Neural cell (in vitro differentiated cells): ENCODE measurements around the gene CLEC3A. TPM values are rescaled to one million over a fixed set of nuclear protein-coding genes. Genes with fewer than 3 reads are reported as not detected.

Experiments used
- H2AFZ ChIP-seq: fragments of 200-600, 300-800 bp; sonication (generic), shearing (Covaris generic); 2 replicates; pipeline ENCODE4 v1.6.0; 2014; ENCODE audit warnings: low read depth, mild to moderate bottlenecking, antibody characterized with exemption, low read length, moderate library complexity
- H3F3A ChIP-seq: fragments of 200-600 bp; shearing (Covaris generic); 2 replicates; pipeline ENCODE4 v1.6.1; 2016; ENCODE audit warnings: mild to moderate bottlenecking, moderate library complexity, mixed read lengths, antibody characterized with exemption, low read length; ENCODE audit not compliant: insufficient read depth, poor library complexity, severe bottlenecking
- H3K27ac ChIP-seq: fragments of 200-600, 300-800 bp; sonication (generic), shearing (Covaris generic); 2 replicates; pipeline ENCODE4 v1.5.1; 2014; ENCODE audit warnings: mild to moderate bottlenecking, low read length, moderate library complexity
- H3K27me3 ChIP-seq: fragments of 300-800, 200-600 bp; sonication (generic), shearing (Covaris generic); 2 replicates; pipeline ENCODE4 v1.6.0; 2014; ENCODE audit warnings: mild to moderate bottlenecking, low read depth, low read length, moderate library complexity; ENCODE audit not compliant: insufficient read depth
- H3K36me3 ChIP-seq: fragments of 300-800, 200-600 bp; sonication (generic), shearing (Covaris generic); 2 replicates; pipeline ENCODE4 v1.5.1; 2014; ENCODE audit warnings: mild to moderate bottlenecking, antibody characterized with exemption, low read length, moderate library complexity; ENCODE audit not compliant: insufficient read depth
- H3K4me2 ChIP-seq: fragments of 300-800, 200-600 bp; sonication (generic), shearing (Covaris generic); 2 replicates; pipeline ENCODE4 v1.6.0; 2014; ENCODE audit warnings: mild to moderate bottlenecking, low read length
- H3K4me3 ChIP-seq: fragments of 300-800, 200-600 bp; sonication (generic), shearing (Covaris generic); 2 replicates; pipeline ENCODE4 v1.5.1; 2014; ENCODE audit warnings: mild to moderate bottlenecking, low read length, moderate library complexity
- H3K79me2 ChIP-seq: fragments of 200-600 bp; shearing (Covaris generic); replicated peaks from 2 replicates; pipeline ENCODE4 v1.6.0; 2014; ENCODE audit warnings: mild to moderate bottlenecking, low read length, moderate library complexity; ENCODE audit not compliant: insufficient read depth
- H3K9ac ChIP-seq: fragments of 300-800, 200-600 bp; sonication (generic), shearing (Covaris generic); 2 replicates; pipeline ENCODE4 v1.6.1; 2016; ENCODE audit warnings: mild to moderate bottlenecking, low read length, mixed read lengths
- H3K9me2 ChIP-seq: fragments of 200-600 bp; shearing (Covaris generic); 2 replicates; pipeline ENCODE4 v1.6.1; 2016; ENCODE audit warnings: mild to moderate bottlenecking, low read length, mixed read lengths; ENCODE audit not compliant: insufficient read depth
- H3K9me3 ChIP-seq: fragments of 200-600, 300-800 bp; sonication (generic), shearing (Covaris generic); 2 replicates; pipeline ENCODE4 v1.6.1; 2016; ENCODE audit warnings: mild to moderate bottlenecking, mixed run types, low read length, moderate library complexity, mixed read lengths
- H4K20me1 ChIP-seq: fragments of 200-600 bp; shearing (Covaris generic); 2 replicates; pipeline ENCODE4 v1.6.1; 2016; ENCODE audit warnings: mild to moderate bottlenecking, mixed run types; ENCODE audit not compliant: insufficient read depth
- EP300 ChIP-seq: fragments of 450-650 bp; conservative IDR thresholded peaks from 2 replicates; pipeline ENCODE4 v1.6.1; 2014; ENCODE audit warnings: antibody characterized with exemption, mild to moderate bottlenecking, moderate library complexity; ENCODE audit not compliant: poor library complexity, severe bottlenecking
- EZH2 ChIP-seq: fragments of 200-600, 300-800 bp; shearing (Covaris generic), sonication (generic); IDR thresholded peaks from 2 replicates; pipeline ENCODE4 v1.6.1; 2014; ENCODE audit warnings: antibody characterized with exemption, low read length, borderline replicate concordance, mild to moderate bottlenecking; ENCODE audit not compliant: insufficient read depth, poor library complexity, severe bottlenecking
- MXI1 ChIP-seq: fragments of 450-650 bp; conservative IDR thresholded peaks from 2 replicates; pipeline ENCODE4 v1.6.1; 2014; ENCODE audit warnings: antibody characterized with exemption, mild to moderate bottlenecking; ENCODE audit not compliant: poor library complexity, severe bottlenecking
- POLR2AphosphoS5 ChIP-seq: IDR thresholded peaks from 2 replicates; pipeline ENCODE4 v1.6.1; 2012
- RAD21 ChIP-seq: fragments of 450-650 bp; conservative IDR thresholded peaks from 2 replicates; pipeline ENCODE4 v1.6.1; 2014; ENCODE audit warnings: antibody characterized with exemption, mild to moderate bottlenecking, moderate library complexity
- REST ChIP-seq: IDR thresholded peaks from 2 replicates; pipeline ENCODE4 v1.6.1; 2012; ENCODE audit warnings: borderline replicate concordance
- SMC3 ChIP-seq: fragments of 450-650 bp; conservative IDR thresholded peaks from 2 replicates; pipeline ENCODE4 v1.6.1; 2014; ENCODE audit warnings: antibody characterized with exemption, mild to moderate bottlenecking, moderate library complexity; ENCODE audit not compliant: poor library complexity
- TAF1 ChIP-seq: IDR thresholded peaks from 2 replicates; pipeline ENCODE4 v1.6.1; 2012; ENCODE audit warnings: low read depth
- polyA plus RNA-seq: library from polyadenylated mRNA; depleted of rRNA; stranded (reverse); fragments of >200 nt; gene quantifications from 2 replicates; pipeline ENCODE4 v1.2.3, GENCODE V29; 2014
- TF ChIP-seq, protein P1 (sequence below): fragments of 450-650 bp; IDR thresholded peaks from 2 replicates; pipeline ENCODE4 v1.5.1; 2014; ENCODE audit warnings: antibody characterized with exemption, mild to moderate bottlenecking, moderate library complexity; ENCODE audit not compliant: poor library complexity, severe bottlenecking

CLEC3A gene
- polyA plus RNA-seq, 1 donor from 2014 or later, result not detected

- H3K9me2 ChIP-seq, result no peaks in the 10 kb centered on the region
- no peak overlapping the region for H3K4me3 ChIP-seq
- no peaks in the 10 kb centered on the region for H3K9me3 ChIP-seq
- no peaks in the 10 kb centered on the region for H3F3A ChIP-seq
- no peaks in the 10 kb centered on the region for H3K79me2 ChIP-seq
- H3K27ac ChIP-seq, result no peak overlapping the region
- H2AFZ ChIP-seq, result no peak overlapping the region
- H4K20me1 ChIP-seq, result no peaks in the 10 kb centered on the region
- H3K9ac ChIP-seq, result no peak overlapping the region
- TF ChIP-seq MXI1 (no peak), SMC3 (no peak), EZH2 (no peak), RAD21 (no peak), POLR2AphosphoS5 (no peak), EP300 (no peak), REST (no peak), TAF1 (no peak)
- TF ChIP-seq, protein P1, sequence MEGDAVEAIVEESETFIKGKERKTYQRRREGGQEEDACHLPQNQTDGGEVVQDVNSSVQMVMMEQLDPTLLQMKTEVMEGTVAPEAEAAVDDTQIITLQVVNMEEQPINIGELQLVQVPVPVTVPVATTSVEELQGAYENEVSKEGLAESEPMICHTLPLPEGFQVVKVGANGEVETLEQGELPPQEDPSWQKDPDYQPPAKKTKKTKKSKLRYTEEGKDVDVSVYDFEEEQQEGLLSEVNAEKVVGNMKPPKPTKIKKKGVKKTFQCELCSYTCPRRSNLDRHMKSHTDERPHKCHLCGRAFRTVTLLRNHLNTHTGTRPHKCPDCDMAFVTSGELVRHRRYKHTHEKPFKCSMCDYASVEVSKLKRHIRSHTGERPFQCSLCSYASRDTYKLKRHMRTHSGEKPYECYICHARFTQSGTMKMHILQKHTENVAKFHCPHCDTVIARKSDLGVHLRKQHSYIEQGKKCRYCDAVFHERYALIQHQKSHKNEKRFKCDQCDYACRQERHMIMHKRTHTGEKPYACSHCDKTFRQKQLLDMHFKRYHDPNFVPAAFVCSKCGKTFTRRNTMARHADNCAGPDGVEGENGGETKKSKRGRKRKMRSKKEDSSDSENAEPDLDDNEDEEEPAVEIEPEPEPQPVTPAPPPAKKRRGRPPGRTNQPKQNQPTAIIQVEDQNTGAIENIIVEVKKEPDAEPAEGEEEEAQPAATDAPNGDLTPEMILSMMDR, result no peak
- no peak overlapping the region for H3K4me2 ChIP-seq
- no peaks in the 10 kb centered on the region for H3K27me3 ChIP-seq
- H3K36me3 ChIP-seq, result no peaks in the 10 kb centered on the region
These were observed 3.3 kb downstream of the CLEC3A start for GRCh38 chr16:78025631-78026030.

DNA sequence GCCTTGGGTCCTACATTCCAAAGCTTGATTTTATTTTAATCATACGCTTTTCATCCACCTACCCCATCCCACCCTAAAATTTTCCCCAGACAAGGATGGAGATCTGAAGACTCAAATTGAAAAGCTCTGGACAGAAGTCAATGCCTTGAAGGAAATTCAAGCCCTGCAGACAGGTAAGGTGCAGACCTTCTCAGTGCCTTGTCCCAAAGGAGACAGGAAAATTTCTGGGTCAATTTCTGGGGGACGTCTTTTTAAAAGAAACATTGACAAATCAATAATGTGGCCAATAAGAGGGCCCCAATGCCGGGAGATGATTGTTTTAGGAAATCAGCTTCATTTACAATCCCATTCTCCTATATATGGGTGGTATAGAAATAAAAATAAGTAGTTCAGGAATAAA lies 5.7 kb downstream of the CLEC3A start:
- H2AFZ ChIP-seq, result no peak overlapping the region
- H3F3A ChIP-seq, result no peaks in the 10 kb centered on the region
- H3K9me3 ChIP-seq, result no peaks in the 10 kb centered on the region
- no peaks in the 10 kb centered on the region for H3K36me3 ChIP-seq
- H3K79me2 ChIP-seq, result no peaks in the 10 kb centered on the region
- TF ChIP-seq POLR2AphosphoS5 (no peak), REST (no peak)
- no peak overlapping the region for H3K9ac ChIP-seq
- H3K27ac ChIP-seq, result no peak overlapping the region
- no peaks in the 10 kb centered on the region for H4K20me1 ChIP-seq
- no peak overlapping the region for H3K4me2 ChIP-seq
- H3K4me3 ChIP-seq, result no peak overlapping the region
- H3K27me3 ChIP-seq, result no peaks in the 10 kb centered on the region
- no peaks in the 10 kb centered on the region for H3K9me2 ChIP-seq
